ENCODE data around the gene KCNJ16.

KCNJ16 gene

DNA sequence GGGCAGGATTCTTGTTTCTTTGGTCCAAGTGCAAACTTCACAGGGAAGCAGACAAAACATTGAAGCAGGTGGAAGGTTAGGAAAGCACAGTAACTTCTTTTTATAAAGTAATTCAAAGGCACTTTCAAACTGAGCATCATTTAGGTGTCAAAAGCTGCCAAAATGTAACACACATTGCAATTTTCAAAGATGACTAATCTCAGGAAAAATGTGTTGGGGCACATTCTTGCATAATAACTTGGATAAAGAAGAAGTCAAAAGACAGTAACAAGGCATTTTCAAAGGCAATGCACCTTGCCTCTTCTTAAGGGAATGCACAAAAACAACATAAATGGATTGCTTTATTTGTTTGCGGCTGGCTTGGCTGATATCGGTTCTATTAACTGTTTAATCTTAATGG lies 97.9 kb downstream of the KCNJ16 start:
- no peak for DNase-seq

GRCh38 chr17:70173681-70174080 lies 98.7 kb downstream of the KCNJ16 start:
- no peak for DNase-seq

DNA sequence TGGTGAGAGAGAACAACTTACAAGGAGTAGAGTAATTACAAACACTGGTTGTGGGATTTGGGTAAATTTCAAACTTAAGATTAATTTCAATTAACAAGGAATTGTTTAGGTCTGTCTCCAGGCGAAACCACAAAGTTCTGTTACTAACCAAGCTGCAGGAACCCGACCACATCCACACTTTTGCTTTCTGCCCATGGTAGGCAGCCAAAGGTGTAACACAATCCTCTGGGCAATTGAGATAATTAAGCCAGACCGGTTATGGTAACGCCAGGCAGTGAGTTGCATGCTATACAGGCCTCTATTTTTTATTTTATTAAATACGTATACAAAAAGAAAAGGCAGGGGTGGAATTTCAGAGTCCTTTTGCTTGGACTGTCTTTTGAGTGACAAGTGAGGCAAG lies 106.4 kb downstream of the KCNJ16 start:
- DNase-seq = no peak

- no peak for DNase-seq
Measured at GRCh38 chr17:70181866-70182265, 106.8 kb downstream of the KCNJ16 start.

- DNase-seq = no peak
Measured at GRCh38 chr17:70183508-70183907, 108.5 kb downstream of the KCNJ16 start.

- DNase-seq = no peak
Measured at GRCh38 chr17:70184207-70184606, 109.2 kb downstream of the KCNJ16 start.

GRCh38 chr17:70184770-70185169 lies 109.7 kb downstream of the KCNJ16 start:
- DNase-seq = no peak

All from effector CD8-positive, alpha-beta T cell (primary cell).